Breast epithelium (tissue), 3 donors: ENCODE data around the gene CXCL1.

ENCODE experiments used
- CTCF ChIP-seq, 3 donors: fragments of 450-650 bp; IDR thresholded peaks; one replicate each; pipeline ENCODE4 v1.5.1; 2016 to 2017; ENCODE audit warnings: antibody characterized with exemption in 3 of 3, mild to moderate bottlenecking in 3 of 3, moderate library complexity in 3 of 3
- POLR2A ChIP-seq: fragments of 450-650 bp; IDR thresholded peaks from one replicate; pipeline ENCODE4 v1.6.1; 2016; ENCODE audit warnings: antibody characterized with exemption, mild to moderate bottlenecking, moderate library complexity
- POLR2AphosphoS5 ChIP-seq, 3 donors: sonication (generic); formaldehyde crosslinking; IDR thresholded peaks; one replicate each; pipeline ENCODE4 v1.6.1; 2017; ENCODE audit warnings: antibody characterized with exemption in 3 of 3

- TF ChIP-seq POLR2A (no peak), CTCF (IDR thresholded peaks at IDR 0.05) (no peak), POLR2AphosphoS5 (IDR thresholded peaks at IDR 0.05) (no peak)
Observed at GRCh38 chr4:73902817-73903547, 33.8 kb downstream of the CXCL1 start.
